ENCODE measurements around the gene C10orf67.

GRCh38 chr10:23198610-23198939 is 146.0 kb downstream of the C10orf67 start:
- TF ChIP-seq CTCF (IDR thresholded peaks at IDR 0.05; ENCODE audit: insufficient read depth, low read length), result no peak
- TF ChIP-seq POLR2AphosphoS5 (IDR thresholded peaks at IDR 0.05; ENCODE audit: low read depth), result no peak
- TF ChIP-seq SPI1 (IDR thresholded peaks at IDR 0.05; ENCODE audit: borderline replicate concordance, low read depth), result no peak

Data from HL-60 (cell line).